Thyroid gland (tissue), 4 donors: ENCODE data around the gene SLC7A1.

Experiments
- CTCF ChIP-seq, 6 experiments: fragments of 200-600 bp in 3 of 6; fragments of 450-650 bp in 3 of 6; sonication (generic) in 3 of 6; IDR thresholded peaks; one replicate each; pipeline ENCODE4 v1.5.1; 2016 to 2019; ENCODE audit warnings: antibody characterized with exemption in 6 of 6, mild to moderate bottlenecking in 2 of 6, inconsistent platforms in 1 of 6, moderate library complexity in 1 of 6
- POLR2A ChIP-seq, 2 donors: fragments of 450-650 bp; IDR thresholded peaks; one replicate each; pipeline ENCODE4 v1.6.1; 2017; ENCODE audit warnings: antibody characterized with exemption in 2 of 2, mild to moderate bottlenecking in 2 of 2, moderate library complexity in 1 of 2

DNA sequence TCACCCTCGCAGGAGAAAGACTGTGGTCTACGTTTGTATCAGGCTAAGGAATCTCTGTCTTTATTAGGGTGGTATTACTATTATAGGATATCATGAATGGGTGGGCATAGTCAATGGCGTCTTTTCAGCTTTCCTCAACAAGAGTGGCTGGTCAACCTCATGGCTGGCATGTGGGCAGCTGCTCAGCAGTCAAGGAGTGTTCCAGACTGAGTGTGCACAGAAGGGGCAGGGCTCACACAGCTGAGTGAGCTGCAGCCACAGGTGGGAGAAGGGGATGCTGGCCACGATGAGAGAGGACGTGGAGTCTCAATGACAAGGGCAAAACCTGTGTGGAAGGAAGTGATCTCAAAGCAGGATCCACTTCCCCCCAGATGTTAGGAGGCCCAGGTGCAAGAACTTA is 54.7 kb downstream of the SLC7A1 start:
- TF ChIP-seq CTCF (IDR thresholded peaks at IDR 0.05): no peak
- TF ChIP-seq POLR2A (IDR thresholded peaks at IDR 0.05): no peak
